ENCODE data around the gene ITGA1.

- no peak for TF ChIP-seq POLR2A (IDR thresholded peaks at IDR 0.05)
- TF ChIP-seq, protein P1, sequence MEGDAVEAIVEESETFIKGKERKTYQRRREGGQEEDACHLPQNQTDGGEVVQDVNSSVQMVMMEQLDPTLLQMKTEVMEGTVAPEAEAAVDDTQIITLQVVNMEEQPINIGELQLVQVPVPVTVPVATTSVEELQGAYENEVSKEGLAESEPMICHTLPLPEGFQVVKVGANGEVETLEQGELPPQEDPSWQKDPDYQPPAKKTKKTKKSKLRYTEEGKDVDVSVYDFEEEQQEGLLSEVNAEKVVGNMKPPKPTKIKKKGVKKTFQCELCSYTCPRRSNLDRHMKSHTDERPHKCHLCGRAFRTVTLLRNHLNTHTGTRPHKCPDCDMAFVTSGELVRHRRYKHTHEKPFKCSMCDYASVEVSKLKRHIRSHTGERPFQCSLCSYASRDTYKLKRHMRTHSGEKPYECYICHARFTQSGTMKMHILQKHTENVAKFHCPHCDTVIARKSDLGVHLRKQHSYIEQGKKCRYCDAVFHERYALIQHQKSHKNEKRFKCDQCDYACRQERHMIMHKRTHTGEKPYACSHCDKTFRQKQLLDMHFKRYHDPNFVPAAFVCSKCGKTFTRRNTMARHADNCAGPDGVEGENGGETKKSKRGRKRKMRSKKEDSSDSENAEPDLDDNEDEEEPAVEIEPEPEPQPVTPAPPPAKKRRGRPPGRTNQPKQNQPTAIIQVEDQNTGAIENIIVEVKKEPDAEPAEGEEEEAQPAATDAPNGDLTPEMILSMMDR (IDR thresholded peaks at IDR 0.05): no peak
Observed at GRCh38 chr5:52947851-52948250, 160.1 kb downstream of the ITGA1 start.
